Measurements from ENCODE around the gene TBC1D9. TPM values are rescaled to one million over a fixed set of nuclear protein-coding genes. Genes with fewer than 3 reads are reported as not detected.

TBC1D9 gene
- total and polyA plus RNA-seq, 2 donors (not counting 1 experiment from before 2014, with no cell fraction given) = 48.9 to 235 TPM

DNA sequence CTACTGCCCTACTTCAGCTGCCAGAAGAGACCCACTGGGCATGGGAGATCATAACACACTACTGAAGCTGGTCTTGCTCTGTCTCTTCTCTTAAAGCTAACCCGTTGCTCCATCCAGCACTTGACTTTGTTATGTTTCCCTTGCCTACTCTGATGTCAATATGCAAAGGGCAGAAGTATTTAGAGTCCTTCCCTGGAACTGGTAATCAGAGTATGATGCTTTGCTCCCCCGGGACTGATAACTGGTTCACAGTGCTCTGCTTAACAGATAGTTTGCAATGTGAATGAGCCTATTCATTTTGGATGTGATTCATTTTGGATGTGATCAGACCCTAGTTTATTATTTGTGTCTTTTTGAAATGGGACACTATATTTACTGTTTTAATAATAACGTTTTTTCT is 175.1 kb downstream of the TBC1D9 start:
- Histone ChIP-seq H3K27me3 (replicated peaks in 1 of 4; ENCODE audit: control extremely low read depth in 1 of 4, control insufficient read depth in 3 of 4, insufficient read depth in 4 of 4, low read length in 3 of 4) (peaks cover 0 to 33% (median 16%) of the 10 kb centered on the region in 4 experiments), H3K4me2 (replicated peaks; ENCODE audit: low read depth, low read length, poor library complexity, severe bottlenecking) (no peak overlapping the region), H3K4me3 (ENCODE audit: control extremely low read depth in 1 of 5, extremely low read depth in 1 of 5, insufficient read depth in 1 of 5, low read depth in 2 of 5, low read length in 4 of 5) (no peak overlapping the region), H3K9me3 (ENCODE audit: control extremely low read depth in 1 of 3, control insufficient read depth in 2 of 3, insufficient read depth in 1 of 3, low read length in 2 of 3) (peaks cover 0 to 3% (median 1%) of the 10 kb centered on the region in 3 donors), H3K9ac (ENCODE audit: low read length) (no peak overlapping the region), H3K4me1 (ENCODE audit: control insufficient read depth in 2 of 2, insufficient read depth in 2 of 2, low read length in 2 of 2) (peaks cover 0 to 6% of the 10 kb centered on the region in 2 donors), H3K36me3 (replicated peaks in 1 of 2; ENCODE audit: control extremely low read depth in 1 of 2, control insufficient read depth in 1 of 2, extremely low read depth in 1 of 2, insufficient read depth in 2 of 2, low read length in 1 of 2) (no peaks in the 10 kb centered on the region), H3K79me2 (ENCODE audit: control insufficient read depth, insufficient read depth, low read length) (no peaks in the 10 kb centered on the region), H3K27ac (ENCODE audit: low read length in 2 of 2) (no peak overlapping the region), H4K20me1 (ENCODE audit: control insufficient read depth, insufficient read depth, low read length, poor library complexity, severe bottlenecking) (no peaks in the 10 kb centered on the region), H2AFZ (ENCODE audit: insufficient read depth, low read depth, low read length, poor library complexity, severe bottlenecking) (no peak overlapping the region)
- 100% methylated on average over 1 of the region's 3 CpGs for WGBS (ENCODE audit: insufficient coverage)
- CTCF ChIA-PET = no interaction called here
- no peak overlapping the region for H3K4me3 Mint-ChIP-seq
- POLR2A ChIA-PET = no interaction called here
- no peaks in the 10 kb centered on the region for H3K9me3 Mint-ChIP-seq (ENCODE audit: insufficient read depth)
- ATAC-seq (ENCODE audit: low read depth) (no peak), DNase-seq (no peak)
- TF ChIP-seq CTCF (IDR thresholded peaks at IDR 0.05) = no peak
- TF ChIP-seq EZH2 (IDR thresholded peaks at IDR 0.05; ENCODE audit: borderline replicate concordance, insufficient read depth, low read depth, low read length, poor library complexity, severe bottlenecking) = no peak
- intact Hi-C loops (cut with micrococcal nuclease) = no loop called here
- peaks cover 3% of the 10 kb centered on the region for H3K4me1 Mint-ChIP-seq
- H3K27ac Mint-ChIP-seq = no peak overlapping the region
- H3K27me3 Mint-ChIP-seq = peaks cover 48% of the 10 kb centered on the region

DNA sequence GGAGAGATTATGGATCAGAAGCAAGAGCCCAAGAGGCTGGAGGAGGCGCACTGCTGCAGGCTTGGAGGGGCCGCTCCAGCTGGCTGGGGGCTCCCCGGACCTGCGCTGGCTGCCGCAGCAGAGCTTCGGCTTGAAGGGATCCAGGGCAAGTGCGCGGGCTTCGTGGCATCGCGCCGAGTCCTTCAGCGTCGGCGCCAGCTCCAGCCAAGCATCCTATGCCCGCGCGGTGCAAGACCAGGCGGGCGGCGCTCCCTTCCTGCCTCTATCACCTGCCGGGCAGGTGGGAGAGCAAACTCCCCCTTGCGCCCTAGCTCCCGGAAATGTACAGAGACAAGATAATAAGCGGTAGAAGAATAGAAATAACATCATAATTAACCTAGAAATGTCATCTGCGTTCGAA is 176.9 kb downstream of the TBC1D9 start:
- Mint-ChIP-seq H3K27me3 (peaks cover 61% of the 10 kb centered on the region), H3K27ac (no peak overlapping the region), H3K4me1 (peaks cover 3% of the 10 kb centered on the region), H3K4me3 (no peak overlapping the region), H3K9me3 (ENCODE audit: insufficient read depth) (no peaks in the 10 kb centered on the region)
- no peak overlapping the region for H2AFZ ChIP-seq (ENCODE audit: insufficient read depth, low read depth, low read length, poor library complexity, severe bottlenecking)
- H4K20me1 ChIP-seq (ENCODE audit: control insufficient read depth, insufficient read depth, low read length, poor library complexity, severe bottlenecking) = no peaks in the 10 kb centered on the region
- ATAC-seq (ENCODE audit: low read depth) = no peak
- peaks cover 0 to 39% (median 23%) of the 10 kb centered on the region in 4 experiments for H3K27me3 ChIP-seq (replicated peaks in 1 of 4; ENCODE audit: control extremely low read depth in 1 of 4, control insufficient read depth in 3 of 4, insufficient read depth in 4 of 4, low read length in 3 of 4)
- H3K9ac ChIP-seq (ENCODE audit: low read length) = no peak overlapping the region
- peaks cover 0 to 3% (median 0%) of the 10 kb centered on the region in 3 donors for H3K9me3 ChIP-seq (ENCODE audit: control extremely low read depth in 1 of 3, control insufficient read depth in 2 of 3, insufficient read depth in 1 of 3, low read length in 2 of 3)
- WGBS (ENCODE audit: insufficient coverage) = 17% methylated on average over 21 of the region's 27 CpGs
- no peak for TF ChIP-seq EZH2 (IDR thresholded peaks at IDR 0.05; ENCODE audit: borderline replicate concordance, insufficient read depth, low read depth, low read length, poor library complexity, severe bottlenecking)
- no peak for TF ChIP-seq CTCF (IDR thresholded peaks at IDR 0.05)
- H3K4me3 ChIP-seq (ENCODE audit: control extremely low read depth in 1 of 5, extremely low read depth in 1 of 5, insufficient read depth in 1 of 5, low read depth in 2 of 5, low read length in 4 of 5) = no peak overlapping the region
- intact Hi-C loops (cut with micrococcal nuclease) = no loop called here
- no peaks in the 10 kb centered on the region for H3K79me2 ChIP-seq (ENCODE audit: control insufficient read depth, insufficient read depth, low read length)
- POLR2A ChIA-PET = no interaction called here
- no peaks in the 10 kb centered on the region for H3K36me3 ChIP-seq (replicated peaks in 1 of 2; ENCODE audit: control extremely low read depth in 1 of 2, control insufficient read depth in 1 of 2, extremely low read depth in 1 of 2, insufficient read depth in 2 of 2, low read length in 1 of 2)
- H3K4me2 ChIP-seq (replicated peaks; ENCODE audit: low read depth, low read length, poor library complexity, severe bottlenecking) = no peak overlapping the region
- H3K4me1 ChIP-seq (ENCODE audit: control insufficient read depth in 2 of 2, insufficient read depth in 2 of 2, low read length in 2 of 2) = peaks cover 0 to 6% of the 10 kb centered on the region in 2 donors
- CTCF ChIA-PET = no interaction called here
- DNase-seq = no peak
- no peak overlapping the region for H3K27ac ChIP-seq (ENCODE audit: low read length in 2 of 2)

All from B cell (primary cell).